ENCODE results near the gene RNF39.

GRCh38 chr6:30063315-30063714, 12.3 kb downstream of the RNF39 start:
- TF ChIP-seq, protein P1, sequence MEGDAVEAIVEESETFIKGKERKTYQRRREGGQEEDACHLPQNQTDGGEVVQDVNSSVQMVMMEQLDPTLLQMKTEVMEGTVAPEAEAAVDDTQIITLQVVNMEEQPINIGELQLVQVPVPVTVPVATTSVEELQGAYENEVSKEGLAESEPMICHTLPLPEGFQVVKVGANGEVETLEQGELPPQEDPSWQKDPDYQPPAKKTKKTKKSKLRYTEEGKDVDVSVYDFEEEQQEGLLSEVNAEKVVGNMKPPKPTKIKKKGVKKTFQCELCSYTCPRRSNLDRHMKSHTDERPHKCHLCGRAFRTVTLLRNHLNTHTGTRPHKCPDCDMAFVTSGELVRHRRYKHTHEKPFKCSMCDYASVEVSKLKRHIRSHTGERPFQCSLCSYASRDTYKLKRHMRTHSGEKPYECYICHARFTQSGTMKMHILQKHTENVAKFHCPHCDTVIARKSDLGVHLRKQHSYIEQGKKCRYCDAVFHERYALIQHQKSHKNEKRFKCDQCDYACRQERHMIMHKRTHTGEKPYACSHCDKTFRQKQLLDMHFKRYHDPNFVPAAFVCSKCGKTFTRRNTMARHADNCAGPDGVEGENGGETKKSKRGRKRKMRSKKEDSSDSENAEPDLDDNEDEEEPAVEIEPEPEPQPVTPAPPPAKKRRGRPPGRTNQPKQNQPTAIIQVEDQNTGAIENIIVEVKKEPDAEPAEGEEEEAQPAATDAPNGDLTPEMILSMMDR (IDR thresholded peaks at IDR 0.05): no peak
- TF ChIP-seq POLR2A (IDR thresholded peaks at IDR 0.05): no peak
